PFSK-1 (cell line): ENCODE results near the gene NOP14.

Source experiments
- FOXP2 ChIP-seq: optimal IDR thresholded peaks from 2 replicates; pipeline ENCODE3; 2011; ENCODE audit warnings: borderline replicate concordance, control low read depth, inconsistent platforms; ENCODE audit not compliant: insufficient read depth; ENCODE audit errors: extremely low read length, extremely low read depth
- POLR2AphosphoS5 ChIP-seq: IDR thresholded peaks from 2 replicates; pipeline ENCODE4 v1.6.1; 2012; ENCODE audit warnings: low read depth, mild to moderate bottlenecking, control low read depth, low read length, moderate library complexity
- SIN3A ChIP-seq: IDR thresholded peaks from 2 replicates; pipeline ENCODE4 v1.6.1; 2012; ENCODE audit warnings: mild to moderate bottlenecking, low read length, moderate library complexity, borderline replicate concordance; ENCODE audit not compliant: insufficient read depth
- TAF1 ChIP-seq: IDR thresholded peaks from 2 replicates; pipeline ENCODE4 v1.6.1; 2012; ENCODE audit warnings: low read length, control low read depth, borderline replicate concordance; ENCODE audit not compliant: insufficient read depth
- TF ChIP-seq, protein P1 (sequence below), 2 experiments: IDR thresholded peaks; 2 replicates each; pipeline versions ENCODE4 v1.6.1 to v1.8.0; 2011 to 2012; ENCODE audit warnings: low read depth in 2 of 2, low read length in 2 of 2, control low read depth in 1 of 2, inconsistent platforms in 1 of 2, mild to moderate bottlenecking in 1 of 2, moderate library complexity in 1 of 2; ENCODE audit not compliant: insufficient read depth in 1 of 2

The NOP14 gene

DNA sequence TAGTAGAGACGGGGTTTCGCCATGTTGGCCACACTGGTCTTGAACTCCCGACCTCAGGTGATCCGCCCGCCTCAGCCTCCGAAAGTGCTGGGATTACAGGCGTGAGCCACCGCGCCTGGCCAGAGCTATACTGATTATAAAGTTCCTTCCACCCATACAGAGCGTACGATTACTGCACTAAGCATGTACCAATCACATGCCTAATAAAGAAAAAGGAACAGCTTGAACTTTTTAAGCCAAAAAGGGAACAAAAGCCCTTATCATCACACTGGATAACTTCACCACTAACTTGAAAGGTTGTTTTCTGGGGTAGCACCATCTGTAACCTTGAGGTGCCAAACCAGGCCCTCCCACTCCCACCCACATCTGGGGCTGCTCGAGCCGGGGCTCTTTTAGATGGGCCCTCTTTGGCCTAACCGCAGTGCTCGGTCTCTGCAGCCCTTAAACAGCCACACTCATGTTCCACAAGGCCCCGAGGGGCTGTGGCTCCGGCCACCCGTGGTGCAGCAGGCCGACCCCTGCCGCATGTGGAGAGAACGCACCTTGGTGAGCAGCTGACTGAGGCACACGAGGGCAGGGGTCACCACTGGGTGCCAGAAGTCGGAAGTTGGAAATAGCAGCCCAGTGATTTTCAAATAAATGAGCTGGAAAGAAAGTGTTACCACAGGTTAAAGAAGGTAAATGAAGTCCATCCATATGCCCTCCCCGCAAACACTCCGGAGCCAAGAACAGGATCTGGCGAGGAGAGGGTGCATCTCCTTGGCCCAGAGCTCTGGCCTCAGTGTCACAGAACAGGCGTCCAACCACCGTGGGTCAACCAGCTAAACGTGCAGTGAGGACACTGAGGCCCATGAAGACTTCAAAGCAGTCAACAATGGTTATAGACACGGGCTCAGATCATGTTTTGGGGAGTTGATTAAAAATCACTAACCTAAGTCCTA is 18.4 kb downstream of the NOP14 start:
- no peak for TF ChIP-seq POLR2AphosphoS5
- TF ChIP-seq FOXP2: no peak
- TF ChIP-seq TAF1: no peak
- TF ChIP-seq, protein P1, sequence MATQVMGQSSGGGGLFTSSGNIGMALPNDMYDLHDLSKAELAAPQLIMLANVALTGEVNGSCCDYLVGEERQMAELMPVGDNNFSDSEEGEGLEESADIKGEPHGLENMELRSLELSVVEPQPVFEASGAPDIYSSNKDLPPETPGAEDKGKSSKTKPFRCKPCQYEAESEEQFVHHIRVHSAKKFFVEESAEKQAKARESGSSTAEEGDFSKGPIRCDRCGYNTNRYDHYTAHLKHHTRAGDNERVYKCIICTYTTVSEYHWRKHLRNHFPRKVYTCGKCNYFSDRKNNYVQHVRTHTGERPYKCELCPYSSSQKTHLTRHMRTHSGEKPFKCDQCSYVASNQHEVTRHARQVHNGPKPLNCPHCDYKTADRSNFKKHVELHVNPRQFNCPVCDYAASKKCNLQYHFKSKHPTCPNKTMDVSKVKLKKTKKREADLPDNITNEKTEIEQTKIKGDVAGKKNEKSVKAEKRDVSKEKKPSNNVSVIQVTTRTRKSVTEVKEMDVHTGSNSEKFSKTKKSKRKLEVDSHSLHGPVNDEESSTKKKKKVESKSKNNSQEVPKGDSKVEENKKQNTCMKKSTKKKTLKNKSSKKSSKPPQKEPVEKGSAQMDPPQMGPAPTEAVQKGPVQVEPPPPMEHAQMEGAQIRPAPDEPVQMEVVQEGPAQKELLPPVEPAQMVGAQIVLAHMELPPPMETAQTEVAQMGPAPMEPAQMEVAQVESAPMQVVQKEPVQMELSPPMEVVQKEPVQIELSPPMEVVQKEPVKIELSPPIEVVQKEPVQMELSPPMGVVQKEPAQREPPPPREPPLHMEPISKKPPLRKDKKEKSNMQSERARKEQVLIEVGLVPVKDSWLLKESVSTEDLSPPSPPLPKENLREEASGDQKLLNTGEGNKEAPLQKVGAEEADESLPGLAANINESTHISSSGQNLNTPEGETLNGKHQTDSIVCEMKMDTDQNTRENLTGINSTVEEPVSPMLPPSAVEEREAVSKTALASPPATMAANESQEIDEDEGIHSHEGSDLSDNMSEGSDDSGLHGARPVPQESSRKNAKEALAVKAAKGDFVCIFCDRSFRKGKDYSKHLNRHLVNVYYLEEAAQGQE (IDR thresholded peaks at IDR 0.05; ENCODE audit: insufficient read depth in 1 of 2, low read depth in 2 of 2, low read length in 2 of 2): no peak
- no peak for TF ChIP-seq SIN3A

DNA sequence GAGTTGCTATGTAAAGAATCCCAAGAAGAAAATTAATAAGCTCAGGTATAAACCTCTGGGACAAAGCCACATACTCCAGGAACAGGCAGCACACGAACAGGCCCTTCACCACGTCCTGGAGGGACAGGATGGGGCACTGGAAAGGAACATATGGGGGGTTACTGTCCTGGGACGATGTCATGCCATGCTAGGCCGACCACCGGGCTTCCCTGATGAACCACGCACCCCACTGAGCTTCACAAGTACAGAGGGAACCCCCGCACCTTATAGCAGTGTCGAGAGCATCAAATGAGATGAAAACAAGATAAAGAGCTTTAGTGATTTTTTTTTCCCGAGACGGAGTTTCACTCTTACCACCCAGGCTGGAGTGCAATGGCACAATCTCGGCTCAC is 19.1 kb downstream of the NOP14 start:
- TF ChIP-seq FOXP2 (no peak), POLR2AphosphoS5 (no peak), TAF1 (no peak), SIN3A (no peak)
- TF ChIP-seq, protein P1 (IDR thresholded peaks at IDR 0.05; ENCODE audit: insufficient read depth in 1 of 2, low read depth in 2 of 2, low read length in 2 of 2): no peak

DNA sequence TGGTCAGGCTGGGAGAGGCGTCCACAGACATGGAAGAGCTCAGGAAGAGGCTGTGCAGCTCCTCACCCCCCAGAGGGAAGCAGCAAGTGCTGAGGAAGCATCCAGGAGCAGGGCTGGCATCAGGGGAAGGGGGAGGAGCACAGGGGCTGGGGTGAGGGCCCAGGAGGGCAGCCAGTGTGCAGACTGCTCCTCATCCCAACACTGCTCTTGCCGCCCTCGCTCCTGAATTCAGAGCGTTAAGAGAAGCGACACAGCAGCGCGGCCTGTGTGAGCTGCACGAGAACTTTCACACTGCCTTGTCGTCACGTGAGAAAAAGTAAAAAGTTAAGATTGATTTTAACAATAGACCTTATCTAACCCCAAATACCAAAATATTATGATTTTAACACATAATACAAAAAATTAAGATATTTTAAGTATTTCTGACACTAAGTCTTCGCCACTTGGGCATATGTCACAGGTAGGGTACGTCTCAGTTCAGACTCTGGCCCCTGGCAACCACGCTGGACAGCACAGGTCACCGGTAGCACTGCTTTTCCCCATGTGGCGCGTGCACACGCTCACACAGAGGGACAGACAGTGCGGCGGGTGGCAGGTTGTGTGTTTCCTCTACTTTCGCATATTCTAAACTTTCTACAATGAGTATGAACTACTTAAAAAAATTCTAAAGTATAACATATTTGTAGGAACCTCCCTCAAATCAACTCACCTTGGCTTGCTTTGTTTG is 19.7 kb downstream of the NOP14 start:
- TF ChIP-seq SIN3A: no peak
- no peak for TF ChIP-seq POLR2AphosphoS5
- TF ChIP-seq FOXP2: no peak
- no peak for TF ChIP-seq TAF1
- TF ChIP-seq, protein P1 (IDR thresholded peaks at IDR 0.05; ENCODE audit: insufficient read depth in 1 of 2, low read depth in 2 of 2, low read length in 2 of 2): no peak

DNA sequence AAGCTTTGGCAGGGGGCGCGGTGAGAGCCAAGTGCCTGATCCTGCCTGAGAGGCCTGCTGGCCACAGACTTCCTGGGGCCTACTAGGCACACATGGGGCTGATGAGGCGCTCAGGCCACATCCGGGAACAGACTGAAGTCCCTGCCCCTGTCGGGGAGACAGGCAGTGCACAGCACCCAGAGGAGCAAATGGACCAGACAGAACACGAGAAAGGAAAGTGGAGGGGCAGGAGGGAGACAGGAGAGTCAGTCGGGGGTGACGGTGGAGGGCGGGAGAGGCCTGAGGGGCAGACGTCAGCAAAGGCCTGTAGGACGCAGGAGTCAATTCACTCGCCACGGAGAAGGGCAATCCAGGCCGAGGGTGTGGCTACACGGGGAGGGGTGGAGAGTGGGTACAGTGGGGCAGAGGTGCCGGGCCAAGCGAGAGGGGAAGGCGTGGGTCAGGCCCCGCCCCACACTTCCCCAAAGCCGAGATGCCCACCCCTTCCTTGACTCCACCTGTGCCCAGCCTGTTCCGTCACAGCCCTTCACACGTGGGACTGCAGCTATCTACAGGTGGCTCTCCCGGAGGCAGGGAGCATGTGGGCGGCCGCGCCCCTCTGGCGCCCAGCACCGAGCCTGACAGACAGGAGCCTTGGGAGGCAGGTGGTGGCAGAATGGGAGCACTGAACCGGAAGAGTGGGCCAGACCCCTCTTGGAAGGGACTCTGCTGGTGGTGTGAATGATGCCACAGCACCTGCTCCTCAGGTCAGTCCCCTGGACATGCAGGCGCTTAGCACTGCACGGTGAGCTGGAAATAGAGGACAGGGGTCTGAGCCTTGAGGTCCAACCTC is 20.5 kb downstream of the NOP14 start:
- no peak for TF ChIP-seq FOXP2

DNA sequence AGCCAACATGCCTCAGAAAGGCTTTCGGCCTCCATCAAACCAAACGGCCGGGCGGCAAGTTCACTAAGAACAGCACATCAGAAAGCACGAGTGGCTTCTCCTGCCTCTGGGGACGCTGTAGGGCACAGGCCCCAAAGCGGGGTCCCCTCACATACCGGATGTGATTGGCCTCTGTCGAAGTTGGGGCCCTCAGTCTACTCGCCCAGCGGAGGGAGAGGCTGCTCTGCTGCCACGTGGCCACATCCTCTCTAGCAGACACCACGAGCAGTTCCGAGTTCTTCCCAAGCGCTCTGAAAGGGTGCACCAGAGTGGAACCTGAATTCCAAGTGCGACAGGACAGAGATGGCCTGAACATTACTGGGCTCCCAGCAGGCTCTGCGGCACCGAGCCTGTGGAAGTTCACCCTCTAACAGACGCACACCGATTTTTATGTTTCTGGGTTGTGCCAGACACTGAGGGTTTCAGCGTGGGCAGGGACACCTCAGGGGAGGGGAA is 21.1 kb downstream of the NOP14 start:
- TF ChIP-seq FOXP2 (no peak), TAF1 (no peak), POLR2AphosphoS5 (no peak; the same call in 1 of the 2 replicates), SIN3A (no peak)
- TF ChIP-seq, protein P1 (IDR thresholded peaks at IDR 0.05; ENCODE audit: insufficient read depth in 1 of 2, low read depth in 2 of 2, low read length in 2 of 2): no peak
